H1 (cell line): ENCODE measurements around the gene ITPKC. TPM values are rescaled to one million over a fixed set of nuclear protein-coding genes. Genes with fewer than 3 reads are reported as not detected.

ENCODE experiments used
- CTCF ChIA-PET: fragments of 300-600 bp; sonication (Branson Sonifier 250); formaldehyde crosslinking; loops from one replicate; lab custom pipeline; 2021; ENCODE audit not compliant: partially characterized antibody; lab: Charles Lee
- POLR2A ChIA-PET: fragments of 300-600 bp; sonication (Branson Sonifier 250); formaldehyde crosslinking; loops from one replicate; lab custom pipeline; 2021; ENCODE audit warnings: inconsistent platforms; ENCODE audit not compliant: partially characterized antibody; lab: Charles Lee
- DNase-seq, 2 experiments: peaks; one replicate each; pipeline versions ENCODE4 v3.0.0 to v3.0.0-alpha.2; 2010 to 2022; ENCODE audit warnings: low spot score in 2 of 2, low read depth in 1 of 2, mixed read lengths in 1 of 2
- FAIRE-seq: peaks from 2 replicates; lab custom pipeline; 2011; peaks lifted over from hg19 to GRCh38; lab: Jason Lieb, UNC
- H2AFZ ChIP-seq: 2 replicates; pipeline ENCODE4 v1.8.1; 2012; ENCODE audit warnings: low read length, inconsistent platforms
- H2AK5ac ChIP-seq: 2 replicates; pipeline ENCODE4 v1.6.1; 2013; ENCODE audit warnings: low read depth, low read length
- H2BK120ac ChIP-seq: replicated peaks from 2 replicates; pipeline ENCODE3; 2013; ENCODE audit warnings: low read depth, low read length, inconsistent platforms
- H2BK12ac ChIP-seq: 2 replicates; pipeline ENCODE4 v1.6.1; 2013; ENCODE audit warnings: low read depth, low read length
- H2BK15ac ChIP-seq: 2 replicates; pipeline ENCODE4 v1.6.1; 2013; ENCODE audit warnings: low read length
- H2BK20ac ChIP-seq: 2 replicates; pipeline ENCODE4 v1.6.1; 2013; ENCODE audit warnings: low read length
- H2BK5ac ChIP-seq: 2 replicates; pipeline ENCODE4 v1.6.1; 2013; ENCODE audit warnings: low read depth, low read length
- H3K14ac ChIP-seq: 2 replicates; pipeline ENCODE4 v1.6.1; 2013; ENCODE audit warnings: inconsistent platforms; ENCODE audit not compliant: insufficient read length
- H3K18ac ChIP-seq: 2 replicates; pipeline ENCODE4 v1.6.1; 2013; ENCODE audit warnings: low read length; ENCODE audit errors: extremely low read depth
- H3K23ac ChIP-seq: 2 replicates; pipeline ENCODE4 v1.6.1; 2013; ENCODE audit warnings: inconsistent platforms; ENCODE audit not compliant: insufficient read length
- H3K23me2 ChIP-seq: 2 replicates; pipeline ENCODE4 v1.6.1; 2013; ENCODE audit warnings: low read depth, low read length
- H3K27ac ChIP-seq: 2 replicates; pipeline ENCODE4 v1.6.1; 2011; ENCODE audit warnings: low read depth, low read length, inconsistent platforms
- H3K27me3 ChIP-seq, 4 experiments: replicated peaks in 1 of 4; 1 replicate in 1 of 4; 2 replicates in 3 of 4; pipeline versions ENCODE4 v1.6.1 to v1.8.1; 2011 to 2013; ENCODE audit warnings: low read length in 3 of 4, mild to moderate bottlenecking in 3 of 4, inconsistent platforms in 2 of 4, mixed read lengths in 2 of 4, moderate library complexity in 1 of 4; ENCODE audit not compliant: control insufficient read depth in 3 of 4, insufficient read depth in 3 of 4; ENCODE audit errors: extremely low read depth in 1 of 4
- H3K36me3 ChIP-seq, 4 experiments: 2 replicates each; pipeline versions ENCODE4 v1.6.1 to v1.8.1; 2011 to 2013; ENCODE audit warnings: mild to moderate bottlenecking in 4 of 4, low read length in 3 of 4, moderate library complexity in 2 of 4, control low read depth in 1 of 4, inconsistent platforms in 1 of 4; ENCODE audit not compliant: insufficient read depth in 4 of 4, control insufficient read depth in 2 of 4
- H3K4ac ChIP-seq: replicated peaks from 2 replicates; pipeline ENCODE3; 2013; ENCODE audit warnings: low read length, low read depth, mixed read lengths, inconsistent platforms; ENCODE audit not compliant: insufficient read length
- H3K4me1 ChIP-seq, 4 experiments: replicated peaks in 1 of 4; 1 replicate in 1 of 4; 2 replicates in 3 of 4; pipeline versions ENCODE4 v1.6.1 to v1.8.1; 2011 to 2013; ENCODE audit warnings: low read length in 3 of 4, inconsistent platforms in 2 of 4, mixed read lengths in 1 of 4; ENCODE audit not compliant: insufficient read depth in 4 of 4, control insufficient read depth in 3 of 4
- H3K4me2 ChIP-seq, 2 experiments: 2 replicates each; pipeline versions ENCODE4 v1.6.1 to v1.8.1; 2011 to 2013; ENCODE audit warnings: low read depth in 2 of 2, low read length in 2 of 2, control low read depth in 1 of 2, inconsistent platforms in 1 of 2, mild to moderate bottlenecking in 1 of 2; ENCODE audit not compliant: insufficient read depth in 1 of 2
- H3K4me3 ChIP-seq, 4 experiments: fragments of 200-600, 300-600 bp in 1 of 4; sonication (generic), shearing (Covaris generic), sonication (Bioruptor Twin) in 1 of 4; 2 replicates each; pipeline versions ENCODE4 v1.5.1 to v1.8.1; 2011 to 2016; ENCODE audit warnings: low read length in 4 of 4, low read depth in 3 of 4, control low read depth in 2 of 4, inconsistent platforms in 2 of 4, mild to moderate bottlenecking in 2 of 4, mixed read lengths in 1 of 4, moderate library complexity in 1 of 4; ENCODE audit not compliant: insufficient read depth in 2 of 4; ENCODE audit errors: extremely low read depth in 1 of 4
- H3K56ac ChIP-seq: replicated peaks from 2 replicates; pipeline ENCODE3; 2013; ENCODE audit warnings: low read depth, mild to moderate bottlenecking, mixed read lengths, low read length, inconsistent platforms; ENCODE audit not compliant: insufficient read length
- H3K79me1 ChIP-seq: 2 replicates; pipeline ENCODE4 v1.6.1; 2013; ENCODE audit warnings: low read depth, low read length, control low read depth
- H3K79me2 ChIP-seq, 2 experiments: 2 replicates each; pipeline versions ENCODE4 v1.6.1 to v1.8.1; 2012 to 2013; ENCODE audit warnings: low read length in 2 of 2, mild to moderate bottlenecking in 2 of 2, inconsistent platforms in 1 of 2; ENCODE audit not compliant: insufficient read depth in 2 of 2, control insufficient read depth in 1 of 2
- H3K9ac ChIP-seq, 4 experiments: replicated peaks in 1 of 4; 1 replicate in 1 of 4; 2 replicates in 3 of 4; pipeline versions ENCODE4 v1.6.1 to v1.8.1; 2011 to 2013; ENCODE audit warnings: low read depth in 3 of 4, low read length in 3 of 4, control low read depth in 2 of 4, mild to moderate bottlenecking in 2 of 4, moderate library complexity in 2 of 4, inconsistent platforms in 1 of 4; ENCODE audit errors: extremely low read depth in 1 of 4
- H3K9me3 ChIP-seq, 2 experiments: 2 replicates each; pipeline versions ENCODE4 v1.6.1 to v1.8.1; 2012 to 2013; ENCODE audit warnings: mild to moderate bottlenecking in 2 of 2, moderate library complexity in 2 of 2, control low read depth in 1 of 2, inconsistent platforms in 1 of 2, low read depth in 1 of 2, low read length in 1 of 2, mixed read lengths in 1 of 2; ENCODE audit not compliant: insufficient read depth in 2 of 2
- H4K20me1 ChIP-seq, 2 experiments: replicated peaks in 1 of 2; 2 replicates each; pipeline versions ENCODE3 to v1.8.1; 2011 to 2013; ENCODE audit warnings: inconsistent platforms in 2 of 2, low read length in 2 of 2, mild to moderate bottlenecking in 1 of 2; ENCODE audit not compliant: insufficient read depth in 2 of 2, control insufficient read depth in 1 of 2
- H4K5ac ChIP-seq: 2 replicates; pipeline ENCODE4 v1.6.1; 2013; ENCODE audit warnings: low read length, low read depth, mixed read lengths, inconsistent platforms; ENCODE audit not compliant: insufficient read length
- H4K8ac ChIP-seq: 2 replicates; pipeline ENCODE4 v1.8.0; 2013; ENCODE audit warnings: mild to moderate bottlenecking, moderate library complexity, low read length, inconsistent platforms; ENCODE audit not compliant: insufficient read depth; ENCODE audit errors: extremely low read depth
- H4K91ac ChIP-seq: replicated peaks from 2 replicates; pipeline ENCODE3; 2013; ENCODE audit warnings: low read length, mixed read lengths, inconsistent platforms; ENCODE audit not compliant: insufficient read length
- BACH1 ChIP-seq: IDR thresholded peaks from 2 replicates; pipeline ENCODE4 v1.6.1; 2012; ENCODE audit warnings: low read length, improper control_type of control experiment
- CBX8 ChIP-seq: fragments of 300-800, 300-1000 bp; sonication (generic); IDR thresholded peaks from 2 replicates; pipeline ENCODE4 v1.7.1; 2016; ENCODE audit warnings: low read depth, low read length, borderline replicate concordance
- FOSL1 ChIP-seq: IDR thresholded peaks from 2 replicates; pipeline ENCODE4 v1.6.1; 2011; ENCODE audit warnings: mild to moderate bottlenecking, low read depth, low read length, moderate library complexity; ENCODE audit not compliant: insufficient read depth
- GTF2F1 ChIP-seq: IDR thresholded peaks from 2 replicates; pipeline ENCODE4 v1.6.1; 2012; ENCODE audit warnings: low read depth, low read length, improper control_type of control experiment, borderline replicate concordance
- KDM4A ChIP-seq: IDR thresholded peaks from one replicate; pipeline ENCODE4 v1.7.1; 2012; ENCODE audit warnings: low read depth, mild to moderate bottlenecking, moderate library complexity, low read length, inconsistent platforms; ENCODE audit not compliant: severe bottlenecking
- KDM5A ChIP-seq: fragments of 200-600 bp; IDR thresholded peaks from 2 replicates; pipeline ENCODE4 v1.7.1; 2012; ENCODE audit warnings: mild to moderate bottlenecking, low read length, inconsistent platforms, mixed read lengths
- NANOG ChIP-seq: IDR thresholded peaks from 2 replicates; pipeline ENCODE4 v1.6.1; 2011; ENCODE audit warnings: low read length, low read depth, mild to moderate bottlenecking, inconsistent platforms; ENCODE audit not compliant: insufficient read depth, poor library complexity, severe bottlenecking
- SIN3A ChIP-seq, 2 experiments: IDR thresholded peaks in 1 of 2; conservative IDR thresholded peaks in 1 of 2; 2 replicates each; pipeline ENCODE4 v1.6.1; 2011 to 2012; ENCODE audit warnings: low read length in 2 of 2, improper control_type of control experiment in 1 of 2, low read depth in 1 of 2, mild to moderate bottlenecking in 1 of 2
- SP1 ChIP-seq: IDR thresholded peaks from 2 replicates; pipeline ENCODE4 v1.6.1; 2011; ENCODE audit warnings: low read depth, low read length
- SP4 ChIP-seq: IDR thresholded peaks from 2 replicates; pipeline ENCODE4 v1.6.1; 2012; ENCODE audit warnings: low read length, inconsistent platforms
- SRF ChIP-seq: IDR thresholded peaks from 2 replicates; pipeline ENCODE4 v1.6.1; 2011; ENCODE audit warnings: mild to moderate bottlenecking, low read depth, low read length, moderate library complexity
- TCF12 ChIP-seq: IDR thresholded peaks from 2 replicates; pipeline ENCODE4 v1.6.1; 2011; ENCODE audit warnings: low read depth, mild to moderate bottlenecking, low read length
- WGBS, 2 experiments: shearing (Covaris generic) in 1 of 2; methylation state at CpG; one replicate each; pipeline versions ENCODE4 v1.1.6 to v1.1.7; 2013 to 2015; ENCODE audit warnings: low lambda C conversion rate in 2 of 2, mixed read lengths in 2 of 2, inconsistent platforms in 1 of 2, low coverage in 1 of 2, missing lambda C conversion rate in 1 of 2; ENCODE audit not compliant: insufficient replicate concordance in 2 of 2, insufficient coverage in 1 of 2, insufficient read length in 1 of 2; ENCODE audit errors: extremely low coverage in 1 of 2, missing lambda C conversion rate in 1 of 2; 5-methylcytosine and 5-hydroxymethylcytosine counted together
- polyA plus RNA-seq, 7 experiments: library from polyadenylated mRNA; depleted of rRNA in 3 of 7; stranded (reverse) in 5 of 7; unstranded in 2 of 7; fragments of >200 nt in 5 of 7; fragments of 200-250 nt in 2 of 7; gene quantifications; 1 replicate in 5 of 7; 2 replicates in 1 of 7; 4 replicates in 1 of 7; pipeline versions ENCODE4 v1.2.1 to v1.2.3, GENCODE V29; 2011 to 2013; ENCODE audit warnings: missing spikeins in 2 of 7, mixed read lengths in 2 of 7
- total RNA-seq: library from RNA; stranded (reverse); fragmentation: NEBNext Ultra II Directional; extraction: Animal tissue kit (Norgen Biotek cat#: 25700); gene quantifications from 2 replicates; pipeline ENCODE4 v1.2.1, GENCODE V29; 2021

The ITPKC gene
- total and polyA plus RNA-seq, 2 of the 8 experiments (the other 6 are each of a cell fraction or from before 2014, with no cell fraction given), result 5.2 to 8.9 TPM

DNA sequence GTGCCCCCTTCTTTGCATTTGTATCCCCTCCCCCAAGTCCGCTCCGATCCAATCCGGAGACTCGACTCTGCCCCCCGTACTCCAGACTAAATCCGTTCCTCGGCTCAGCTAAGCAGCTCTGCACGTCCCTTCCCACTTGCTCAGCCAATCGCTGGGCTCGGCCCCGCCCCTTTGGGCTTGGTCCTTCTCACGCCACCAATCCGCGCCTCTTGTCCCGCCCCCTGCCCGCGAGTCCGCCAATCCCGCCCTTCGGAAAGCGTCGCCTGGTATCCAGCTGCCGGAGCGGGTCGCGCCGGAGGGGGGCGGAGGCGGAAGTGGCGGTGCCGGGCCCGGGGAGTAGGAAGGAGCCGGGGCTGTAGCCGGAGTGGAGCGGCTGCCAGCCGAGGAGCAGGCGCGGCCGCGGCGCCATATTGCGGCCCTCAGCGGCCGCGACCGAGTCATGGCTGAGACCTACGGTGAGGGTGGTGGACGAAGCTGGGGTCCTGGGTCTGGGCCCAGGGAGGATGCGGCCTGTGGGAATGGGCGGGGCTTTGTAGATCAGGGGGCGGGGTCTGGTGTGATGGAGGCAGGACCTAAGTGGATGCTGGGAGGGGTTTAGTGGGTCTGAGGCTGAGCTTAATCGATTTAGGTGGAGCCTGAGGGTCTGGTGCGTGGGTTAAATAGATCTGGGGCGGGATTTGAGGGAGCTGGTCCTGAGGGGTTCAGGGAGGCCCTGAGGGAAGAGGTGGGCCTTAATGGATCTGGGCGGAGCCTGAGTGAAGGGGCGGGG, 61.2 kb downstream of the ITPKC start, which contains the start of gene RAB4B:
Gene RAB4B, plus strand, starts transcription at position 311 of the 769 bp plus-strand sequence. Its CDS starts 129 bp downstream, at position 440.
- no peak for FAIRE-seq
- TF ChIP-seq GTF2F1 (no peak), SP1 (peak; percentile 97), SRF (no peak), KDM4A (peak; percentile 49), SP4 (peak; percentile 95), NANOG (no peak), FOSL1 (no peak), BACH1 (no peak), SIN3A (conservative IDR thresholded peaks at IDR 0.05 in 1 of 2, IDR thresholded peaks at IDR 0.05 in 1 of 2; ENCODE audit: low read depth in 1 of 2, low read length in 2 of 2) (peak; percentile 53 to 82; a peak in 2 of 4 replicates), KDM5A (no peak), TCF12 (no peak), CBX8 (no peak)

More for the DNA sequence above, 61.2 kb downstream of the ITPKC start, which contains the start of gene RAB4B:
- Histone ChIP-seq H3K23ac (no peak within 1 kb of the TSS), H3K56ac (peak within 1 kb of the TSS; percentile 37), H2AK5ac (peak within 1 kb of the TSS; percentile 91), H3K36me3 (no peaks in the 10 kb centered on the region), H2BK20ac (no peak within 1 kb of the TSS; the same call in 1 of the 2 replicates), H3K9me3 (no peaks in the 10 kb centered on the region), H4K91ac (peak within 1 kb of the TSS; percentile 67), H3K4me1 (peaks cover 0 to 14% (median 6%) of the 10 kb centered on the region in 4 experiments; a peak in 6 of 7 replicates), H2AFZ (peak within 1 kb of the TSS; percentile 59; the same call in 1 of the 2 replicates), H3K4me3 (peak within 1 kb of the TSS; percentile 79 to 90 (median 86)), H2BK12ac (peak within 1 kb of the TSS; percentile 95), H3K79me2 (no peaks in the 10 kb centered on the region), H2BK5ac (peak within 1 kb of the TSS; percentile 97), H3K18ac (peak within 1 kb of the TSS; percentile 95), H4K20me1 (no peaks in the 10 kb centered on the region), H2BK120ac (peak within 1 kb of the TSS; percentile 25), H3K23me2 (peaks cover 8% of the 10 kb centered on the region; the same call in 1 of the 2 replicates), H4K5ac (peak within 1 kb of the TSS; percentile 87), H3K27ac (peak within 1 kb of the TSS; percentile 99), H2BK15ac (peak within 1 kb of the TSS; percentile 99), H4K8ac (peak within 1 kb of the TSS; percentile 94; the same call in 1 of the 2 replicates), H3K27me3 (no peaks in the 10 kb centered on the region), H3K14ac (peak within 1 kb of the TSS; percentile 14), H3K4ac (peak within 1 kb of the TSS; percentile 20), H3K79me1 (no peaks in the 10 kb centered on the region), H3K4me2 (peak within 1 kb of the TSS; percentile 94 to 96), H3K9ac (peak within 1 kb of the TSS; percentile 82 to 99 (median 88))
- peak; percentile 100 for DNase-seq
- POLR2A ChIA-PET, result interaction anchor here (0.7 to 17.9 kb wide), 17 partner anchors 8 to 486 kb away, joined by 3 to 399 read pairs (median 6); partner anchors contain the start of genes ACTMAP, EGLN2, HNRNPUL1 and NUMBL
- CTCF ChIA-PET, result interaction anchor here (0.6 to 3.9 kb wide), 8 partner anchors 19 to 1418 kb away, joined by 3 to 29 read pairs (median 4); partner anchors contain the start of gene EGLN2
- 2% methylated on average over 25 of the region's 56 CpGs; no CpG with 5 or more reads in 1 of the 2 experiments for WGBS, 2 experiments
